GM21526 (cell line): ENCODE results near the gene CHTF8.

Experiments used
- ATAC-seq: cut with Tn5 transposase; IDR thresholded peaks from one replicate; pipeline ENCODE4 v1.9.1; 2021; ENCODE audit warnings: moderate library complexity; ENCODE audit not compliant: unreplicated experiment, low FRiP score

CHTF8 gene

DNA sequence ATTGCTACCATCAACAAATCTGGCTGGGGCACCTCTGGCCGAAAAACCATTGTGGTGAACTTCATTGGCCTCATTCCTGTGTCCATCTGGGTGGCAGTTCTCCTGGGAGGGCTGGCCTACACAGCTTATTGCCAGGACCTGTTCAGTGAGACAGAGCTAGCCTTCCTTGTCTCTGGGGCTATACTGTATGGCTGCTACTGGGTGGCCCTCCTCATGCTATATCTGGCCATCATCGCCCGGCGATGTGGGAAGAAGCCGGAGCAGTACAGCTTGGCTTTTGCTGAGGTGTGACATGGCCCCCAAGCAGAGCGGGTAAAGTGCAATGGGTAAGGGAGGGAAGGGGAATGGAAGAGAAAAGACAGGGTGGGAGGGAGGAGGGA is 17.4 kb downstream of the CHTF8 start:
- ATAC-seq, result no peak

DNA sequence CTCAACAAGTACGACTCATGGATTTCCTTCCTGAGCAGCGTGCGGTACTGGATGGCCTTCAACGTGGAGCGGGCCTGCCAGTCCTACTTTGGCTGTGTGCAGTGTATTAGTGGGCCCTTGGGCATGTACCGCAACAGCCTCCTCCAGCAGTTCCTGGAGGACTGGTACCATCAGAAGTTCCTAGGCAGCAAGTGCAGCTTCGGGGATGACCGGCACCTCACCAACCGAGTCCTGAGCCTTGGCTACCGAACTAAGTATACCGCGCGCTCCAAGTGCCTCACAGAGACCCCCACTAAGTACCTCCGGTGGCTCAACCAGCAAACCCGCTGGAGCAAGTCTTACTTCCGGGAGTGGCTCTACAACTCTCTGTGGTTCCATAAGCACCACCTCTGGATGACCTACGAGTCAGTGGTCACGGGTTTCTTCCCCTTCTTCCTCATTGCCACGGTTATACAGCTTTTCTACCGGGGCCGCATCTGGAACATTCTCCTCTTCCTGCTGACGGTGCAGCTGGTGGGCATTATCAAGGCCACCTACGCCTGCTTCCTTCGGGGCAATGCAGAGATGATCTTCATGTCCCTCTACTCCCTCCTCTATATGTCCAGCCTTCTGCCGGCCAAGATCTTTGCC is 17.9 kb downstream of the CHTF8 start:
- no peak for ATAC-seq

GRCh38 chr16:69113216-69113615 is 19.2 kb downstream of the CHTF8 start:
- no peak for ATAC-seq

GRCh38 chr16:69112285-69113129 is 19.9 kb downstream of the CHTF8 start:
- no peak for ATAC-seq

- ATAC-seq, result no peak
Observed at GRCh38 chr16:69111876-69112230, 20.5 kb downstream of the CHTF8 start.

GRCh38 chr16:69111216-69111875 is 21.0 kb downstream of the CHTF8 start:
- no peak for ATAC-seq

- no peak for ATAC-seq
Observed at GRCh38 chr16:69110406-69110805, 22.0 kb downstream of the CHTF8 start.

GRCh38 chr16:69109486-69110270 is 22.7 kb downstream of the CHTF8 start:
- no peak for ATAC-seq

DNA sequence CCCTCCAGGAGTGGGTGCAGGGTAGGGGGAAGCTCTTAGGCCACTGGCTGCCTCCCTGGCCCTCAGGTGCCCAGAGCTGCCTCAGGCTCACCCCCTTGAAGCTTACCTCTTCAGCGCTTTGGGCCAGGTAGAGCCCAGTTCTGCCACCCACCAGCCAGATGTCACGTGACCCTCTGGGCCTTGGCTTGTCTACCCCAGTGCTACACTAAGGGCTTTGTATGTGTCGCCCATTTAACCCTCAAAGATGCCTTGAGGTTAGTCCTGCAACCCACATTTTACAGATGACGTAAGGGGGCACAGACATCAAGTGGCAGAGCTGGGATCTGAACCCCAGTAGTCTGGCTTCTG is 23.5 kb downstream of the CHTF8 start:
- ATAC-seq, result no peak

DNA sequence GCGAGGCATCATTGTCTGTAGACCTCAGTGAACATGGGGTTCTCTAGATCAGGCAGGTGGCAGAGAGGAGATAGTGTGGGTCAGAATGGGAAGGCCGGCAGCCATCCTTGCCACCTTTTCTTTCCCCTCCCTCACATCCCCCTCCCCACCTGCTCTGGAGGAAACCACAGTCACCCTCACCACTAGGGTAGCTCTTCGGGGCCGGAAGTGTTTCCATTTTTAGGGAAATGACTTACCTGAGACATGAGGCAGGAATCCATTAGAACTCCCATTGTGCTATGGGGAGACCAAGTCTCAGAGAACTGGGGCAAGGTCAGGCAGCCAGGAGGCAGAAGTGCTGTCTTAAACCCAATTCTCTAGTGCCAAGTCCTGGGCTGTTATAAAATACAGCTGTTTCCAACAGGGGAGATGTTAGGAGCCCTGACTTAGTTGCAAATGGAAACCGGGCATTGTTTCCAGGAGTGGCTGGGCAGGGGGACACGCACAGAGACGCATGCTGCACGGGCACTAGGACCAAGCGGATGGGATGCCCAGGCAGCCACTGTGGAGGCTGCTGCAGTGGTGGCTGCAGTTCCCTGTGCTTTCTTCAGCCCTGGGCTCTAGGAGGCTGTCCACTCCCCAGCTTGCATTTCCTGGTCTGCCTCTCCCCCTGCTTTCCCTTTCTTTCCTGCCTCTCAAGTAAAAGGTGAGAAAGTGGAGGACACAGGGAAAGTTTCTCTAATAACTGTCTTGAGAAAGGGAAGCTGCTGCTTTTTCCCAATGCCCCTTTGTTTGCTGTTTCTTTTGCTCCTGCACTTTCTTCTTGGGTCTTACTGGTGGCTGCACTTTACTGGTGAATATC is 24.1 kb downstream of the CHTF8 start:
- no peak for ATAC-seq

DNA sequence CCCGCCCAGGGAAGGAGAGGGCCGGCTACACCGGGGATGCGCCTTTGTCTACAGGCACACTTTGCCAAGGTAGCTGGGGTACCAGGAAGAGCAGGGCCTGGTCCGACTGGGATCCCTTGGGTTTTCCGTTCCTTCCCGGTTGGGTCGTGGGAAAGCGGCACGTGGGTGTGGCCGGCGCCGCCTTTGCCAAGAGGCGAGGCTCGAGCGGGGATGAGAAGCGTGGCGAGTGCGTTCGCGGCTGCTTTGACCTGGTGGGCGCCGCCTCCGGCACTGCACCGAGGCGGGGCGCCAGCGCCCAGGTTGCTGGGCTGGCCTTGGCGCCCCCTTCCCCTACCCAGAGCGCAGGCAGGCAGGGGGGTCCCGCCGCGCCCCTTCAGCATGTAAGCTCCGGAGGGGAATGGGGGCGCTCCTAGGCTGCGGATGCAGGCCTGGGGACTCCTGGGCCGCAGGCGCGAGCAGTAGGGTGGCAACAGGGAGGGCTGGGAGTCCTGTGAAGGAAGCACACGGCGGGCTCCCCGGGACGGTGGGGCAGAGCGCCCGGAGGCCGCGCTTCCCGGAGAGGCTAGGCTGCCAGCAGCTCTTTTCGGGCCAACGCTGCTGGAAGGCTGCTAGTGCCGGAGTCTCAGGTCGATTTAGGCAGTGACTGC is 24.9 kb downstream of the CHTF8 start:
- ATAC-seq, result no peak

DNA sequence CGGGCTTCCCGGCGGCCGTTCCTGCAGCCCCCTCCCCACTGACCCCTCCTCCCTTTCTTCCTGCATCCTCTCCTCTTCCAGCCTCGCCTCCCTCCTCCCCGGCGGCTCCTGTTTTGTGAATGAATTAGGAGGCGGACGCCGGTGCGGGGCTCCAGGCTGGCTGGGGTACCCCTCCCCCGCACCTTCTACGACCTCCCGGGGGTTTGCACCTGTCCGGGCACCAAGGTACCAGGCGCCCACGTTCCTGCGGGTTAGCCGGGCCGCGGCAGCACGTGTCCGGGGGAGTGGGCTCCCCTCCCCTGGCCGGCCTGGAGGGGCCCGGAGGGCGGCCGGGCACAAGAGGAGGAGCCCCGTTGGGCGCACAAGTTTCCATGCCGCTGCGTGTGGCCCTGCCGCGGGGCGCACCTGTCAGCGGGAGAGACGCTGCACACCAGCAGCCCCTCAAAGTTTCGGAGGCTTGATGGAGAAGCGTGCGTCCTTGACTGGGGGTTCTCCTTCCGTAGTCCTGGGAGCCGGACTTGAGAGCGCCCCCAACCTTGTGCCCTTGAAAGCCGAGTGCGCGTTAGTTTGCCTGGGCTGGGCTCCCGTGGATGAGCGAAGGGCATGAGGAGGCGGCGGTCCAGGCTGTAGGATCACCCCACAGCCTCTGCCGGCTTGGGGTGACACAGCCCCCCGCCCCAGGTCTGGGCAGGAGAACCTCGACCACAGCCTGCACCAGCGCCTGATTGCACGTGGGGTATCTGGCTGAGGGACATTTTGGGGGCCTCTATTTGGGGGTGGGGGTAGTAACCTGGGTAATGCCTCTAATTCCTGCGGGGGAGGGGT is 25.7 kb downstream of the CHTF8 start:
- no peak for ATAC-seq

- no peak for ATAC-seq
Observed at GRCh38 chr16:69105501-69106361, 26.7 kb downstream of the CHTF8 start, which contains the start of gene HAS3. TSS of gene HAS3 (plus strand) at chr16:69105653. CDS start at chr16:69109396, 3,743 bp downstream.

DNA sequence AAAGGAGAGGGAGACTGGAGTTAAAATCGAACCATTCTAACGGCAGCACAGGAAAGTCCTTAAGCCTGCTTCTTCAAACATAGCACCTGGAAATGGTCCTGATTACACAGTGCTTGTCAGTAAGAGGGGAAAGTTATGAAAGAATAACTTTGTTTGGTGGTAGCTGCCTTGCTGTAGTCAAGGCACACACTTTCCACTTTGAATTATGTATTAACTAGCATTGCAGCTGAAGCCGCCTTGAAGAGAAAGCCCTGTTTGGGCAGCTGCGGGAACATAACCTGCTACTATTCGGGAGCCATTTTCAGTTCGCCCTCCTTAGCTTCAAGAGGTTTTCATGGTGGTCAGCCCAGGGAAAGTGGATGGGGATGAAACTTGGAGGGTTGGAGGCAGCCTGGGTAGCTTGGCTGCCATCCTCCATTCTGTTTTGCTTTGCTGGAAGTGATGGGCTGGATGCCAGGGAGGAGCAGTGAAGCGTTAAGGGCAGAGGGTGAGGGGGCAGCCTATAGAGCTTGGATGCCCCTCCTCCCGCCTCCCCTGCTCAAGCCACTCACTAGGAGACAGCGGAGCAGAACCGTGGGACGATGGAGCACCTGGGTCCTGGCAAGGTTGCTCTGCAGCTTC is 32.2 kb downstream of the CHTF8 start:
- ATAC-seq, result no peak

DNA sequence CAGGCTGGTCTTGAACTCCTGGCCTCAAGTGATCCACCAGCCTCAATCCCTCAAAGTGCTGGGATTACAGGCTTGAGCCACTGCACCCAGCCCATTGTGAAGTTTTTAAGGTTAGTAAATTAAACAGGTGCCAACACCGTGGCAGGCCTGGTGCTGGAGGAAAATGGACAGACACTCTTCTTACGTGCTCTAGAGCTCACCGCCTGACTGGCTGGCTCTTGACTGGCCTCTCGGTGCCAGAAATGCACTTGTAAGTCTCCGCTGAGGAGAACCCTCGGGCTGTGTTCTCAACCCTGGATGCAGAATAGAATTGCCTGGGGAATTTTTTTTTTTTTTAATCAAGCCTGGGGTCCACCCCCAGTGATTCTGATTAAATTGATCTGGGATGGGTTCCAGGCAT is 37.2 kb downstream of the CHTF8 start:
- ATAC-seq, result no peak

DNA sequence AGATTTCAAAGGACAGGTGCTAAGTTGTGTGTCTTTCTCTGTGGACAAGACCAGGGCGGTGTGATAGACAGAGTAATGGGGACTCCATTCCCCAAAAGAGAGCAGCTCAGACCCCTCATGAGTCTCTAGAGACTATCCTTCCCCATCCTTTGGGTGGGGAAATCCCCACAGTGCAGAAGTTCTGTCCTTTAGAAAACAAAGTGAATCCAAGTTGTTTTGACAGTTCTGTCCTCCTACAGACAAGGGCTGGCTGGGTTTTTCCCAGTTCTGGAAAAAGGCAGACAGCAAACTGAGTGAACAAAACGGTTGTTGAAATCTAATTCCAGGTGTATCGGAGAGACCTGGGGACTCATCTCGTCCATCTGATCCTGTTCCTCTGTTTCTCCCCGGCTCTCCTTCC is 37.9 kb downstream of the CHTF8 start:
- no peak for ATAC-seq

GRCh38 chr16:69093974-69094373 is 38.4 kb downstream of the CHTF8 start:
- no peak for ATAC-seq
